Activated T-cell treated with anti-CD3 and anti-CD28 coated beads, Interleukin-2, amount 50 U/mL, for 4 hours (primary cell): ENCODE results near the gene RAD18. TPM values are rescaled to one million over a fixed set of nuclear protein-coding genes. Genes with fewer than 3 reads are reported as not detected.

Experiments used
- ATAC-seq, 2 donors: fragments of 200-7000 bp; cut with Tn5 transposase; one replicate each; pipeline ENCODE4 v1.10.0; 2021
- DNase-seq: peaks from one replicate; pipeline ENCODE4 v3.0.0-alpha.2; 2020
- H3K27me3 Mint-ChIP-seq: one replicate; pipeline ENCODE4 v1.8.0; 2021; ENCODE audit warnings: low read depth, mixed read lengths
- H3K36me3 Mint-ChIP-seq: one replicate; pipeline ENCODE4 v1.8.0; 2022; ENCODE audit warnings: mixed read lengths; ENCODE audit not compliant: insufficient read depth
- H3K4me1 Mint-ChIP-seq: one replicate; pipeline ENCODE4 v1.8.0; 2021; ENCODE audit warnings: low read depth, mixed read lengths
- H3K4me3 Mint-ChIP-seq: one replicate; pipeline ENCODE4 v1.8.0; 2021; ENCODE audit warnings: mild to moderate bottlenecking, moderate library complexity, mixed read lengths
- H3K9me3 Mint-ChIP-seq: one replicate; pipeline ENCODE4 v1.8.0; 2021; ENCODE audit warnings: mixed read lengths
- total RNA-seq, 3 donors: library from RNA; stranded (reverse); gene quantifications; one replicate each; pipeline ENCODE4 v1.2.1, GENCODE V29; 2021

The RAD18 gene
- total RNA-seq, 3 donors from 2014 or later = 32.5 to 45.0 (median 38.0) TPM

- H3K36me3 Mint-ChIP-seq = peaks cover 22% of the 10 kb centered on the region
- H3K27me3 Mint-ChIP-seq = no peaks in the 10 kb centered on the region
- no peak for DNase-seq
- H3K4me1 Mint-ChIP-seq = no peaks in the 10 kb centered on the region
- no peak for ATAC-seq
- no peak overlapping the region for H3K4me3 Mint-ChIP-seq
- no peaks in the 10 kb centered on the region for H3K9me3 Mint-ChIP-seq
These were observed 31.9 kb downstream of the RAD18 start for GRCh38 chr3:8931342-8931741.

DNA sequence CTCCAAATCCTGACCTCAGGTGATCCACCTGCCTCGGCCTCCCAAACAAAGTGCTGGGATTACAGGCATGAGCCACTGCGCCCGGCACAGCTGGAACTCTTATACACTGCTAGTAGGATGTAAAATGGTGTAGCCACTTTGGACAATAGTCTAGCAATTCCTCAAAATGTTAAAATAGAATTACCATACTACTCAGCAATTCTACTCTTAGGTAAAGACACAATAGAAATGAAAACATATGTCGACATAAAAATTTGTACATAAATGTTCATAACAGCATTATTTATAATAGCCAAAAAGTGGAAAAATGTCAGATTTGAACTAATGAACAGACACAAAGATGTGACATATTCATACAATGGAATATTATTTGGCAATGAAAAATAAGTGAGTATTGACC lies 33.4 kb downstream of the RAD18 start:
- no peak for DNase-seq
- Mint-ChIP-seq H3K36me3 (peaks cover 23% of the 10 kb centered on the region), H3K4me1 (no peaks in the 10 kb centered on the region), H3K4me3 (no peak overlapping the region), H3K9me3 (no peaks in the 10 kb centered on the region), H3K27me3 (no peaks in the 10 kb centered on the region)
- ATAC-seq = no peak

DNA sequence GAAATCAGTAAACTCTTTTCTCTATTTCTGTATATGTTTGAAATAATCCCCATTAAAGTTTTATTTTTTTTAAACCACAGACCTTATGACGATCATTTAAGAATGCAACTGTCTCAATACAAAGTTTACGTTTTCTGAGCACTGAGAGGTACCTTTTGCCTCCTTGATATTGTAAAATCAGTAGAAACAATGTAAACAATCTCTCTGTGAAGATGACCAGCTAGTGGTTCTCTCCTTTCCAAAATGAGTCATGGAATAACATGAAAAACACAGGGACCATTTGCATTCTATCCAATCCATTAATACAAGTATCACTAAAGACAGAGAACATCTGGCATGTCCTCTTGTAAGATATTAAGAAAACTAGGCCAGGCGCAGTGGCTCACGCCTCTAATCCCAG lies 48.8 kb downstream of the RAD18 start:
- Mint-ChIP-seq H3K4me1 (no peaks in the 10 kb centered on the region), H3K9me3 (no peaks in the 10 kb centered on the region), H3K4me3 (no peak overlapping the region), H3K27me3 (no peaks in the 10 kb centered on the region), H3K36me3 (peaks cover 28% of the 10 kb centered on the region)
- no peak for DNase-seq
- ATAC-seq = no peak

DNA sequence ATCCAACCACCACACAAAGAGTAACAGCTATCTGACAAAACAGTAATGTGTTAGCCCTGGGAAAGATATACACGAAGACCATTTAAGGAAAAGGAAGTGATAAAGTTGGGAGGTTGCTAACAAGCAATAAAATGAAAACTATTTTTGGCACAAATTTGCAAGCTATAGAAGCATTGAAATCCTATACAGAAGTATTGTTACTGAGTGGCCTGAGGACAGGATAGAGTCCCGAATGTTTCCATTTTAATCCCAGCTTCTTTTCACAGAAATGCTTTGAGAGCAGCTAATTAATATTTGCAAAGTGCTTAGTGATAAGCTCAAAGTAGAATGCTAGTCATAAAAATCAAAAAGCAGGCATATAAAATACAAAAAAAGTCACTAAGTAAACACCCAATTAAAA lies 51.5 kb downstream of the RAD18 start:
- Mint-ChIP-seq H3K4me1 (no peaks in the 10 kb centered on the region), H3K27me3 (no peaks in the 10 kb centered on the region), H3K9me3 (no peaks in the 10 kb centered on the region), H3K4me3 (no peak overlapping the region), H3K36me3 (peaks cover 38% of the 10 kb centered on the region)
- ATAC-seq (no peak), DNase-seq (no peak)

DNA sequence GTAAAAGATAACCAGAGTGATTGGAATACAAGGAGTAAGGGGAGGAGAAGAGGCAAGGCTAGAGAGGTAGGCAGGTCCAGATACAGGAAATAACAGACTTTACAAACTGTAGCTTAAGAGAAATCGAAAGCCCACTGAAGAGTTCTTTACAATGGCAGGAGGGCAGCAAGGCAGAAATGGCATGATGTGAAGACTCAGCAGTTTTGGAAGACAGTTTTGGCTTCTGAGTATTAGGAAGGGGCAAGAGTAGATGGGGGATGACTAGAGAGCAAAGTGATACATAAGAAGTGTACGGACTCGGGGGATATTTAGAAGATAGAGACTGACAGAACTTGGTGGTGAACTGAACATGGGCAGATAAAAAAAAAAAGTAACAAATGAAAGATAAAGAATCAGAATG lies 54.1 kb downstream of the RAD18 start:
- DNase-seq (no peak), ATAC-seq (no peak)
- no peak overlapping the region for H3K4me3 Mint-ChIP-seq
- H3K36me3 Mint-ChIP-seq = peaks cover 45% of the 10 kb centered on the region
- no peaks in the 10 kb centered on the region for H3K27me3 Mint-ChIP-seq
- H3K9me3 Mint-ChIP-seq = no peaks in the 10 kb centered on the region
- H3K4me1 Mint-ChIP-seq = no peaks in the 10 kb centered on the region

- DNase-seq (no peak), ATAC-seq (no peak)
- peaks cover 57% of the 10 kb centered on the region for H3K36me3 Mint-ChIP-seq
- no peaks in the 10 kb centered on the region for H3K27me3 Mint-ChIP-seq
- no peaks in the 10 kb centered on the region for H3K9me3 Mint-ChIP-seq
- H3K4me1 Mint-ChIP-seq = no peaks in the 10 kb centered on the region
- no peak overlapping the region for H3K4me3 Mint-ChIP-seq
These were observed 60.1 kb downstream of the RAD18 start for GRCh38 chr3:8903191-8903590.

DNA sequence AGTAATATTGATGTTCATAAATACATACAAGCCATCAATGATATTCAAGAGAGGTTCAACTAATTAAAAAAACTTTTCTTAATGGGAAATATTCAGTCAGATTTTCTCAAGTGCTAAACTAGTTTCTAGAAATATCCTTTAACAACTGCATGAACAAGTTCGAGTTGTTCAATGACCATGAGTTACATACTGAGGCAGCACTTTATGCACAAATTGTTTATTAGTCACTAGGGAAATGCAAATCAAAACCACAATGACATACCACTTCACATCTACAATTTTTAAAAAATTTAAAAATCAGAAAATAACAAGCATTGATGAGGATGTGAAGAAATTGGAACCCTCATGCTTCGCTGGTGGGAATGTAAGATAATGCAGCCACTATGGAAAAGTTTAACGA lies 62.4 kb downstream of the RAD18 start:
- Mint-ChIP-seq H3K4me1 (no peaks in the 10 kb centered on the region), H3K9me3 (no peaks in the 10 kb centered on the region), H3K4me3 (no peak overlapping the region), H3K36me3 (peaks cover 50% of the 10 kb centered on the region), H3K27me3 (no peaks in the 10 kb centered on the region)
- DNase-seq (no peak), ATAC-seq (no peak)

GRCh38 chr3:8899876-8900460 lies 63.3 kb downstream of the RAD18 start:
- Mint-ChIP-seq H3K27me3 (no peaks in the 10 kb centered on the region), H3K4me1 (no peaks in the 10 kb centered on the region), H3K9me3 (no peaks in the 10 kb centered on the region), H3K4me3 (no peak overlapping the region), H3K36me3 (peaks cover 50% of the 10 kb centered on the region)
- ATAC-seq (no peak), DNase-seq (no peak)

GRCh38 chr3:8895829-8896228 lies 67.4 kb downstream of the RAD18 start:
- no peaks in the 10 kb centered on the region for H3K9me3 Mint-ChIP-seq
- H3K4me1 Mint-ChIP-seq = no peaks in the 10 kb centered on the region
- ATAC-seq (no peak), DNase-seq (no peak)
- H3K4me3 Mint-ChIP-seq = no peak overlapping the region
- peaks cover 44% of the 10 kb centered on the region for H3K36me3 Mint-ChIP-seq
- H3K27me3 Mint-ChIP-seq = no peaks in the 10 kb centered on the region

DNA sequence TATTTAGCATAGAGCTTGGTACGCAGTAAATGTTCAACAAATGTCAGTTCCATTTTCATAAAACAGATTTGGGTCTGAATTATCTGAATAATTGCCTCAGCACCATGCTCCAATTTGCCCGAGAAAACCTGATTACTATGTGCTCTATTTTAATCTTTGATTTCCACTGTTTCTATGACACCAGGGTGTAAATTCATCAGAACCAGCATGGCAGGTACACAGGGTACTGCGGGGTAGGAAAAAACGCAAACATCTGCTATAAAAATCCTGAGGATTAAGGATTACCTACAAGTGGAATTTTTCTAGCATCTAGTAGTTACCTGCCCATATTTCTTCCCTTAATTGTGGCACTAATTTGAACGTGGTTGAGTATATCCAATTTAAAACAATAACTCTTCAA lies 70.3 kb downstream of the RAD18 start:
- no peak for DNase-seq
- Mint-ChIP-seq H3K36me3 (peaks cover 44% of the 10 kb centered on the region), H3K27me3 (no peaks in the 10 kb centered on the region), H3K9me3 (no peaks in the 10 kb centered on the region), H3K4me1 (no peaks in the 10 kb centered on the region), H3K4me3 (no peak overlapping the region)
- no peak for ATAC-seq

DNA sequence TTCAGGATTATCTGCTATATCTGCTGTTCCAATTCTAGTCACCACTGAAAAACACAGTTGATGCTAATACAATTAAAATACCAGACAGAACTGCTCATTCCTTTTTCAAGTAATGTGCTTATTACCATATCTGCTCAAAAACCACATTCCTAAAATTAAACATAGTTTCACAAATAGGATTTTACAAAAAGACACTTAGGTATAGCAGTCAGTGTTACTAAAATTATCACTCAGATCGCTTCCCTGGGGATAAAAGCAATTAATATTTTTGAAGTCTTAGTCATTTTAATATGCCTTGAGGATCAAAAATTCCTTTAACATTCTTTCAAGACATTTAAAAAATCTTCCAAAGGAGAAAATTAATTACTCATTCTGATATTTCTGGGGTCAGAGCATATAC lies 71.5 kb downstream of the RAD18 start:
- ATAC-seq = no peak
- no peaks in the 10 kb centered on the region for H3K27me3 Mint-ChIP-seq
- H3K9me3 Mint-ChIP-seq = no peaks in the 10 kb centered on the region
- DNase-seq = no peak
- peaks cover 48% of the 10 kb centered on the region for H3K36me3 Mint-ChIP-seq
- H3K4me1 Mint-ChIP-seq = no peaks in the 10 kb centered on the region
- no peak overlapping the region for H3K4me3 Mint-ChIP-seq

- ATAC-seq (no peak), DNase-seq (no peak)
- Mint-ChIP-seq H3K36me3 (peaks cover 50% of the 10 kb centered on the region), H3K27me3 (no peaks in the 10 kb centered on the region), H3K4me3 (no peak overlapping the region), H3K9me3 (no peaks in the 10 kb centered on the region), H3K4me1 (no peaks in the 10 kb centered on the region)
These were observed 72.0 kb downstream of the RAD18 start for GRCh38 chr3:8891303-8891702.

DNA sequence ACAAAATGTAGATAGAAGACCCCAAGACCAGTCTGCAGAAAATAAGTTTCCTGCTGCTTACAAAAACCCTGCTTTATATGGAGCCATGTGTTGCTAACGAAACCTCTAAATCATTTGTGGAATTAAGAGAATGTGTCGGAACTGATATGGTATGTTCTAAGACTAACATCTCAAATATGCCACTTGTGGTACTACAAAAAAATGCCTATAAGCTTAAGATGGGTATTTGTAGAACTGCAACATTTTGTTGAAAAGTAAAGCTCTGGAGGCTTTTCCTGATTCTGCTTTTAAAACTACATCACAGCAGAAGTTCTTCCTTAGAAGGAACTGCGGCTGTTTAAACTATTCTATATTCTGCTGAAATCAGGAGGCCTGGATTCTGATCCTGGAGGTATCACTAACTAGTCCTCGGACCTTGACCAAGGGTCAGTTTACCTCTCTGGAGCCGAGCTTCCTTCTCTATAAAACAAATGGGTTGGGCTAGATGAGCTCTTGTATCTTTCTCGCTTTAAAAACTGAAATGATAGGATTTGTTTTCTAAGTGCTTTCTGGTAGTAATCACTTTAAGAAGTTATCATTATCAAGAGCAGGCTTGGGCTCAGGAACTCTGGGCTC lies 74.9 kb downstream of the RAD18 start:
- Mint-ChIP-seq H3K36me3 (peaks cover 52% of the 10 kb centered on the region), H3K27me3 (no peaks in the 10 kb centered on the region), H3K4me3 (no peak overlapping the region), H3K4me1 (no peaks in the 10 kb centered on the region), H3K9me3 (peaks cover 4% of the 10 kb centered on the region)
- no peak for DNase-seq
- no peak for ATAC-seq

DNA sequence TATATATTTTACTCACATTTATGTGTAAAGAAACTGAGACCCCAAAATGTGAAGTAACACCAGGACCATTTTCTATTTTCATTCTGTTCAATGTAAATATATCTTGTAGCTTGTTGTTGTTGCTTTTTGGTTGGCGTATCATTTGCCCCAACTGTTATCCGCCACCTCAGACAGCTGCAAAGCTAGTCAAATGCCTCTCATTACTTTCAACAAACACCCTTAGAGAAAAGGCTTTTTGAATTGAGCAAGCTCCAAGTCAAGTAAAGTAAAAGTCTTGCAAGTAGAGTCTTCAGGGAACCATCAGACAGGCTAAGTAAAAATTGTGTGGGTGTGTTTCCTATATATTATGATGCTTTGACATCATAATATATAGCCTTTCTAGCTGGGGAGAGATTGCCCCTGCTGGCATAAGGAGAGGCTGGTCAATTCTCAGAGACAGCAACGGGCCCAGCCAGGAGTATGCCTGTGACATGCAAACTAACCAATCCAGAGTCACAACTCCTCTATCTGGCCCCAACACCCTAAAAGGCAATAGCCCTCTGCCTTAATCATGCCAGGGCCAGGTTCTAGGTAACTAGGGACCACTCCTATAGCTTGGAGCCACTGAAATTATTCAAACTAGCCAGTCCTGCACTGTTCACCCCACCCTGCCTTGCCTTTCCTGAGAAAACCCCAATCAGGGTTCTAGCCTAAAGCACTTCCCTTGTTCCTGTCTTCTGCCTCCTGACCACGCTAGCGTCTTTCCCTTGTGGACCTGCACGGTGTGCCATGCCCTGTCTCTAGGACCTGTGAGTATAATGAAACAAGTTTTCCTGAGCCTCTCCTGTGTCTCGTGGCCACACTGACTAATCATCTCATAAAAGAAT lies 75.6 kb downstream of the RAD18 start:
- ATAC-seq (no peak), DNase-seq (no peak)
- peaks cover 53% of the 10 kb centered on the region for H3K36me3 Mint-ChIP-seq
- no peaks in the 10 kb centered on the region for H3K27me3 Mint-ChIP-seq
- H3K4me3 Mint-ChIP-seq = no peak overlapping the region
- no peaks in the 10 kb centered on the region for H3K4me1 Mint-ChIP-seq
- H3K9me3 Mint-ChIP-seq = peaks cover 4% of the 10 kb centered on the region

GRCh38 chr3:8886546-8886945 lies 76.7 kb downstream of the RAD18 start:
- DNase-seq = no peak
- H3K36me3 Mint-ChIP-seq = peaks cover 56% of the 10 kb centered on the region
- no peak for ATAC-seq
- no peaks in the 10 kb centered on the region for H3K4me1 Mint-ChIP-seq
- H3K9me3 Mint-ChIP-seq = peaks cover 4% of the 10 kb centered on the region
- no peak overlapping the region for H3K4me3 Mint-ChIP-seq
- H3K27me3 Mint-ChIP-seq = no peaks in the 10 kb centered on the region
